IMR-90 (cell line): ENCODE data around the gene SYNGR1. TPM values are rescaled to one million over a fixed set of nuclear protein-coding genes. Genes with fewer than 3 reads are reported as not detected.

Source experiments
- ATAC-seq: fragments of 200-7000 bp; cut with Tn5 transposase; 2 replicates; pipeline ENCODE4 v1.9.1; 2020; ENCODE audit warnings: low read depth, mild to moderate bottlenecking, moderate library complexity
- BruUV-seq: library from RNA; stranded (reverse); fragments of 400-500 nt; replicated peaks from 2 replicates; lab custom pipeline; 2021; lab: Mats Ljungman, UMichigan
- CTCF ChIA-PET: fragments of 300-600 bp; formaldehyde crosslinking; extraction: SDS; loops from one replicate; lab custom pipeline; 2021; ENCODE audit warnings: antibody characterized with exemption; lab: Yijun Ruan, JAX
- POLR2A ChIA-PET: fragments of 300-600 bp; sonication (Branson Sonifier 250); formaldehyde crosslinking; loops from one replicate; lab custom pipeline; 2022; ENCODE audit warnings: antibody characterized with exemption; ENCODE audit not compliant: unreplicated experiment; lab: Charles Lee
- DNase-seq: peaks from one replicate; pipeline ENCODE4 v3.0.0; 2013
- H2AFZ ChIP-seq: replicated peaks from 2 replicates; pipeline ENCODE3; 2013; ENCODE audit warnings: low read length, mild to moderate bottlenecking; ENCODE audit not compliant: poor library complexity
- H2AK5ac ChIP-seq: 2 replicates; pipeline ENCODE4 v1.6.1; 2013; ENCODE audit warnings: low read depth, low read length, inconsistent platforms
- H2AK9ac ChIP-seq: replicated peaks from 2 replicates; pipeline ENCODE3; 2013; ENCODE audit warnings: mild to moderate bottlenecking, low read depth, low read length, moderate library complexity; ENCODE audit not compliant: poor library complexity
- H2BK120ac ChIP-seq: 2 replicates; pipeline ENCODE4 v1.6.1; 2013; ENCODE audit warnings: low read depth, low read length, inconsistent platforms
- H2BK15ac ChIP-seq: 3 replicates; pipeline ENCODE4 v1.6.1; 2013; ENCODE audit warnings: low read depth, low read length, inconsistent platforms
- H2BK20ac ChIP-seq: 2 replicates; pipeline ENCODE4 v1.6.1; 2013; ENCODE audit warnings: low read depth, mild to moderate bottlenecking, inconsistent platforms, low read length, moderate library complexity
- H2BK5ac ChIP-seq: 2 replicates; pipeline ENCODE4 v1.6.1; 2013; ENCODE audit warnings: mild to moderate bottlenecking, low read depth, low read length, inconsistent platforms; ENCODE audit not compliant: poor library complexity, severe bottlenecking
- H3K14ac ChIP-seq: replicated peaks from 2 replicates; pipeline ENCODE4 v1.6.1; 2013; ENCODE audit warnings: low read depth, low read length, inconsistent platforms
- H3K18ac ChIP-seq: 2 replicates; pipeline ENCODE4 v1.6.1; 2013; ENCODE audit warnings: low read depth, low read length, control low read depth
- H3K23ac ChIP-seq: 2 replicates; pipeline ENCODE4 v1.6.1; 2013; ENCODE audit warnings: low read depth, low read length, inconsistent platforms
- H3K27ac ChIP-seq: 2 replicates; pipeline ENCODE4 v1.5.1; 2013; ENCODE audit warnings: mild to moderate bottlenecking, control low read depth, low read length; ENCODE audit not compliant: insufficient read depth
- H3K27me3 ChIP-seq: 2 replicates; pipeline ENCODE4 v1.6.1; 2013; ENCODE audit warnings: low read length; ENCODE audit not compliant: control insufficient read depth, insufficient read depth
- H3K36me3 ChIP-seq: 2 replicates; pipeline ENCODE4 v1.6.1; 2013; ENCODE audit warnings: low read length, mixed read lengths; ENCODE audit not compliant: control insufficient read depth, insufficient read depth
- H3K4ac ChIP-seq: 2 replicates; pipeline ENCODE4 v1.6.1; 2013; ENCODE audit warnings: low read depth, low read length, inconsistent platforms
- H3K4me1 ChIP-seq: 2 replicates; pipeline ENCODE4 v1.6.1; 2013; ENCODE audit warnings: low read length, mixed read lengths; ENCODE audit not compliant: control insufficient read depth, insufficient read depth
- H3K4me2 ChIP-seq: 2 replicates; pipeline ENCODE4 v1.6.1; 2013; ENCODE audit warnings: low read depth, mild to moderate bottlenecking, control low read depth, low read length, moderate library complexity
- H3K4me3 ChIP-seq: 2 replicates; pipeline ENCODE4 v1.5.1; 2013; ENCODE audit warnings: low read depth, mild to moderate bottlenecking, control low read depth, low read length, moderate library complexity; ENCODE audit not compliant: insufficient read depth
- H3K56ac ChIP-seq: 2 replicates; pipeline ENCODE4 v1.6.1; 2013; ENCODE audit warnings: low read length, inconsistent platforms; ENCODE audit not compliant: insufficient read depth; ENCODE audit errors: extremely low read depth
- H3K79me1 ChIP-seq, 2 experiments: 2 replicates each; pipeline ENCODE4 v1.6.1; 2013; ENCODE audit warnings: low read length in 2 of 2, inconsistent platforms in 1 of 2, low read depth in 1 of 2
- H3K9ac ChIP-seq: 2 replicates; pipeline ENCODE4 v1.6.1; 2013; ENCODE audit warnings: low read depth, low read length, control low read depth
- H3K9me1 ChIP-seq: 2 replicates; pipeline ENCODE4 v1.6.1; 2013; ENCODE audit warnings: low read length, inconsistent platforms; ENCODE audit not compliant: insufficient read depth
- H3K9me3 ChIP-seq: 2 replicates; pipeline ENCODE4 v1.6.1; 2013; ENCODE audit warnings: low read length; ENCODE audit not compliant: control insufficient read depth, insufficient read depth
- H4K20me1 ChIP-seq: 2 replicates; pipeline ENCODE4 v1.6.1; 2013; ENCODE audit warnings: low read length, inconsistent platforms; ENCODE audit not compliant: insufficient read depth
- H4K5ac ChIP-seq: 2 replicates; pipeline ENCODE4 v1.6.1; 2013; ENCODE audit warnings: mild to moderate bottlenecking, low read depth, low read length, control low read depth
- H4K8ac ChIP-seq, 2 experiments: 2 replicates each; pipeline ENCODE4 v1.6.1; 2013; ENCODE audit warnings: low read depth in 2 of 2, low read length in 2 of 2, control low read depth in 1 of 2, inconsistent platforms in 1 of 2
- H4K91ac ChIP-seq: 2 replicates; pipeline ENCODE4 v1.6.1; 2013; ENCODE audit warnings: low read depth, low read length, inconsistent platforms; ENCODE audit not compliant: insufficient read depth
- BHLHE40 ChIP-seq: fragments of 150-350 bp; IDR thresholded peaks from 2 replicates; pipeline ENCODE4 v1.6.1; 2016; ENCODE audit warnings: mild to moderate bottlenecking, low read depth, low read length
- CEBPB ChIP-seq: IDR thresholded peaks from 2 replicates; pipeline ENCODE4 v1.6.1; 2012; ENCODE audit warnings: low read depth, low read length, improper control_type of control experiment
- CHD1 ChIP-seq: IDR thresholded peaks from 2 replicates; pipeline ENCODE4 v1.6.1; 2012; ENCODE audit warnings: low read depth, low read length, improper control_type of control experiment
- CTCF ChIP-seq: conservative IDR thresholded peaks from 2 replicates; pipeline ENCODE4 v1.5.1; 2012; ENCODE audit warnings: mild to moderate bottlenecking, low read depth, low read length, improper control_type of control experiment
- FOS ChIP-seq: fragments of 150-350 bp; IDR thresholded peaks from 2 replicates; pipeline ENCODE4 v1.6.1; 2016; ENCODE audit warnings: low read depth, low read length
- MAFK ChIP-seq: IDR thresholded peaks from 2 replicates; pipeline ENCODE4 v1.6.1; 2012; ENCODE audit warnings: low read depth, low read length, improper control_type of control experiment
- MAZ ChIP-seq: IDR thresholded peaks from 2 replicates; pipeline ENCODE4 v1.6.1; 2012; ENCODE audit warnings: low read depth, mild to moderate bottlenecking, low read length, improper control_type of control experiment, moderate library complexity, borderline replicate concordance
- MXI1 ChIP-seq: IDR thresholded peaks from 2 replicates; pipeline ENCODE4 v1.6.1; 2012; ENCODE audit warnings: low read depth, mild to moderate bottlenecking, low read length, moderate library complexity, borderline replicate concordance
- NFE2L2 ChIP-seq: fragments of 150-350 bp; IDR thresholded peaks from 2 replicates; pipeline ENCODE4 v1.6.1; 2016; ENCODE audit warnings: low read depth, mild to moderate bottlenecking, low read length
- POLR2A ChIP-seq: IDR thresholded peaks from 2 replicates; pipeline ENCODE4 v1.6.1; 2012; ENCODE audit warnings: mild to moderate bottlenecking, low read depth, low read length
- RAD21 ChIP-seq: IDR thresholded peaks from 2 replicates; pipeline ENCODE4 v1.6.1; 2012; ENCODE audit warnings: low read length, improper control_type of control experiment
- RCOR1 ChIP-seq: IDR thresholded peaks from 2 replicates; pipeline ENCODE4 v1.6.1; 2012; ENCODE audit warnings: mild to moderate bottlenecking, low read length, improper control_type of control experiment; ENCODE audit not compliant: insufficient replicate concordance
- RFX5 ChIP-seq: IDR thresholded peaks from 2 replicates; pipeline ENCODE4 v1.8.0; 2012; ENCODE audit warnings: low read depth, mild to moderate bottlenecking, low read length, moderate library complexity
- SMC3 ChIP-seq: fragments of 150-350 bp; IDR thresholded peaks from 2 replicates; pipeline ENCODE4 v1.6.1; 2016; ENCODE audit warnings: low read depth, mild to moderate bottlenecking, antibody characterized with exemption, low read length, moderate library complexity
- WGBS, 2 experiments: methylation state at CpG; one replicate each; pipeline versions ENCODE4 v1.1.5 to v1.1.7; 2013; ENCODE audit warnings: missing lambda C conversion rate in 2 of 2; ENCODE audit not compliant: insufficient read length in 1 of 2; ENCODE audit errors: extremely low coverage in 2 of 2; 5-methylcytosine and 5-hydroxymethylcytosine counted together
- dilution Hi-C: fragments of 300-500 bp; cut with HindIII; formaldehyde crosslinking; loops from one replicate; pipeline ENCODE4 v1.14.3; 2018; ENCODE audit warnings: low sequenced_read_pairs; ENCODE audit not compliant: unreplicated experiment
- in situ Hi-C: fragments of 300-500 bp; cut with MboI; formaldehyde crosslinking; loops from 3 replicates; pipeline ENCODE4 v1.14.3; 2019; ENCODE audit warnings: low sequenced_read_pairs, inconsistent platforms, mixed read lengths
- intact Hi-C: fragments of 100-400 bp; cut with micrococcal nuclease; formaldehyde crosslinking; loops from 2 replicates; pipeline ENCODE4 v1.10.0; 2022
- polyA plus RNA-seq, 3 experiments: library from polyadenylated mRNA; depleted of rRNA; stranded (reverse); fragments of >200 nt; gene quantifications; 2 replicates each; pipeline ENCODE4 v1.2.3, GENCODE V29; 2012; ENCODE audit warnings: low replicate concordance in 1 of 3
- total RNA-seq: library from RNA; depleted of rRNA; stranded (reverse); fragments of >200 nt; gene quantifications from 2 replicates; pipeline ENCODE4 v1.2.3, GENCODE V29; 2012
- TF ChIP-seq, protein P1 (sequence below): fragments of 150-350 bp; IDR thresholded peaks from 2 replicates; pipeline ENCODE4 v1.6.1; 2017; ENCODE audit warnings: mild to moderate bottlenecking, antibody characterized with exemption, low read length, low read depth
- TF ChIP-seq, protein P2 (sequence below): fragments of 150-350 bp; IDR thresholded peaks from 2 replicates; pipeline ENCODE4 v1.6.1; 2016; ENCODE audit warnings: low read depth, mild to moderate bottlenecking, low read length, moderate library complexity, borderline replicate concordance

Gene SYNGR1
- total and polyA plus RNA-seq, 2 of the 4 experiments (the other 2 are of a cell fraction), result 6.3 to 81.5 TPM

GRCh38 chr22:39401301-39401631, 51.5 kb downstream of the SYNGR1 start:
- intact Hi-C loops (loop anchor here (10.0 kb wide), 1 partner anchor 124 kb away; the partner anchor contains the start of gene ATF4), in situ Hi-C loops (loop anchor here (10.0 kb wide), 1 partner anchor 114 kb away; no protein-coding TSS in a partner anchor), dilution Hi-C loops (no loop called here)
- Histone ChIP-seq H3K4me3 (no peak overlapping the region), H4K91ac (no peak overlapping the region), H3K4me2 (no peak overlapping the region), H3K79me1 (peaks cover 37 to 53% of the 10 kb centered on the region in 2 experiments), H3K9me3 (no peaks in the 10 kb centered on the region), H4K20me1 (no peaks in the 10 kb centered on the region), H2BK120ac (no peak overlapping the region), H2AFZ (no peak overlapping the region), H3K23ac (peak overlapping the region; percentile 42; the same call in 1 of the 2 replicates), H3K4ac (no peak overlapping the region; the same call in 1 of the 2 replicates), H3K27ac (no peak overlapping the region), H4K8ac (no peak overlapping the region), H3K56ac (no peak overlapping the region), H2BK5ac (no peak overlapping the region), H2BK15ac (no peak overlapping the region), H3K14ac (no peak overlapping the region), H3K9ac (no peak overlapping the region), H2AK9ac (peak overlapping the region; percentile 23), H4K5ac (no peak overlapping the region), H3K9me1 (peaks cover 20% of the 10 kb centered on the region; the same call in 1 of the 2 replicates), H3K36me3 (peaks cover 3% of the 10 kb centered on the region; the same call in 1 of the 2 replicates), H2BK20ac (no peak overlapping the region), H3K27me3 (no peaks in the 10 kb centered on the region), H3K18ac (no peak overlapping the region), H3K4me1 (peaks cover 12% of the 10 kb centered on the region), H2AK5ac (no peak overlapping the region)
- ATAC-seq (no peak), DNase-seq (no peak)
- TF ChIP-seq RAD21 (no peak), NFE2L2 (no peak), CTCF (no peak), MAFK (no peak), POLR2A (no peak), BHLHE40 (no peak), SMC3 (no peak), RFX5 (no peak), CEBPB (no peak), MXI1 (no peak), MAZ (no peak), RCOR1 (no peak), CHD1 (no peak), FOS (no peak)
- TF ChIP-seq, protein P1, sequence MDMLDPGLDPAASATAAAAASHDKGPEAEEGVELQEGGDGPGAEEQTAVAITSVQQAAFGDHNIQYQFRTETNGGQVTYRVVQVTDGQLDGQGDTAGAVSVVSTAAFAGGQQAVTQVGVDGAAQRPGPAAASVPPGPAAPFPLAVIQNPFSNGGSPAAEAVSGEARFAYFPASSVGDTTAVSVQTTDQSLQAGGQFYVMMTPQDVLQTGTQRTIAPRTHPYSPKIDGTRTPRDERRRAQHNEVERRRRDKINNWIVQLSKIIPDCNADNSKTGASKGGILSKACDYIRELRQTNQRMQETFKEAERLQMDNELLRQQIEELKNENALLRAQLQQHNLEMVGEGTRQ, result no peak
- TF ChIP-seq, protein P2, sequence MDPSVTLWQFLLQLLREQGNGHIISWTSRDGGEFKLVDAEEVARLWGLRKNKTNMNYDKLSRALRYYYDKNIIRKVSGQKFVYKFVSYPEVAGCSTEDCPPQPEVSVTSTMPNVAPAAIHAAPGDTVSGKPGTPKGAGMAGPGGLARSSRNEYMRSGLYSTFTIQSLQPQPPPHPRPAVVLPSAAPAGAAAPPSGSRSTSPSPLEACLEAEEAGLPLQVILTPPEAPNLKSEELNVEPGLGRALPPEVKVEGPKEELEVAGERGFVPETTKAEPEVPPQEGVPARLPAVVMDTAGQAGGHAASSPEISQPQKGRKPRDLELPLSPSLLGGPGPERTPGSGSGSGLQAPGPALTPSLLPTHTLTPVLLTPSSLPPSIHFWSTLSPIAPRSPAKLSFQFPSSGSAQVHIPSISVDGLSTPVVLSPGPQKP, result no peak
- no TSS peak for BruUV-seq
- POLR2A ChIA-PET, result interaction anchor here (0.5 kb wide), 1 partner anchor 122 kb away, joined by 34 read pairs; no protein-coding TSS in a partner anchor
- no CpG with 5 or more reads among the region's 4 CpGs for WGBS, 2 experiments
- CTCF ChIA-PET, result no interaction called here
